Measurements from ENCODE around the gene MYLIP.

The MYLIP gene

GRCh38 chr6:16106991-16107787 lies 21.7 kb upstream of the MYLIP start:
- DNase-seq (ENCODE audit: low read depth in 2 of 3, low spot score in 2 of 3), result no peak

- DNase-seq (ENCODE audit: low read depth in 2 of 3, low spot score in 2 of 3), result no peak
Measured at GRCh38 chr6:16108419-16108818, 20.5 kb upstream of the MYLIP start.

- no peak for DNase-seq (ENCODE audit: low read depth in 2 of 3, low spot score in 2 of 3)
Measured at GRCh38 chr6:16108921-16109658, 19.8 kb upstream of the MYLIP start.

GRCh38 chr6:16109659-16110305 lies 19.1 kb upstream of the MYLIP start:
- no peak for DNase-seq (ENCODE audit: low read depth in 2 of 3, low spot score in 2 of 3)

GRCh38 chr6:16118825-16119224 lies 10.1 kb upstream of the MYLIP start:
- no peak for DNase-seq (ENCODE audit: low read depth in 2 of 3, low spot score in 2 of 3)

- DNase-seq (ENCODE audit: low read depth in 2 of 3, low spot score in 2 of 3), result no peak
Measured at GRCh38 chr6:16121339-16121738, 7.5 kb upstream of the MYLIP start.

- no peak for DNase-seq (ENCODE audit: low read depth in 2 of 3, low spot score in 2 of 3)
Measured at GRCh38 chr6:16122197-16122596, 6.7 kb upstream of the MYLIP start.

- no peak for DNase-seq (ENCODE audit: low read depth in 2 of 3, low spot score in 2 of 3)
Measured at GRCh38 chr6:16124198-16125180, 4.4 kb upstream of the MYLIP start.

GRCh38 chr6:16126056-16126455 lies 2.8 kb upstream of the MYLIP start:
- no peak for DNase-seq (ENCODE audit: low read depth in 2 of 3, low spot score in 2 of 3)

GRCh38 chr6:16126861-16127260 lies 2.0 kb upstream of the MYLIP start:
- DNase-seq (ENCODE audit: low read depth in 2 of 3, low spot score in 2 of 3), result no peak

GRCh38 chr6:16127471-16127870 lies 1.4 kb upstream of the MYLIP start:
- no peak for DNase-seq (ENCODE audit: low read depth in 2 of 3, low spot score in 2 of 3)

- no peak for DNase-seq (ENCODE audit: low read depth in 2 of 3, low spot score in 2 of 3)
Measured at GRCh38 chr6:16129623-16130401, 926 bp downstream of the MYLIP start.

GRCh38 chr6:16130437-16130891 lies 1.6 kb downstream of the MYLIP start:
- DNase-seq (ENCODE audit: low read depth in 2 of 3, low spot score in 2 of 3), result no peak

- no peak for DNase-seq (ENCODE audit: low read depth in 2 of 3, low spot score in 2 of 3)
Measured at GRCh38 chr6:16130932-16131387, 2.1 kb downstream of the MYLIP start.

GRCh38 chr6:16132909-16133308 lies 4.0 kb downstream of the MYLIP start:
- DNase-seq (ENCODE audit: low read depth in 2 of 3, low spot score in 2 of 3), result no peak

GRCh38 chr6:16134430-16134829 lies 5.5 kb downstream of the MYLIP start:
- no peak for DNase-seq (ENCODE audit: low read depth in 2 of 3, low spot score in 2 of 3)

- DNase-seq (ENCODE audit: low read depth in 2 of 3, low spot score in 2 of 3), result no peak
Measured at GRCh38 chr6:16135066-16135465, 6.2 kb downstream of the MYLIP start.

GRCh38 chr6:16136091-16136490 lies 7.2 kb downstream of the MYLIP start:
- DNase-seq (ENCODE audit: low read depth in 2 of 3, low spot score in 2 of 3), result no peak

GRCh38 chr6:16136621-16137450 lies 8.0 kb downstream of the MYLIP start:
- no peak for DNase-seq (ENCODE audit: low read depth in 2 of 3, low spot score in 2 of 3)
